Endothelial cell of umbilical vein (primary cell): ENCODE measurements around the gene RPP40. TPM values are rescaled to one million over a fixed set of nuclear protein-coding genes. Genes with fewer than 3 reads are reported as not detected.

Source experiments
- BruUV-seq: library from RNA; stranded (reverse); fragments of 400-500 nt; replicated peaks from 2 replicates; lab custom pipeline; 2021; lab: Mats Ljungman, UMichigan
- CTCF ChIA-PET: fragments of 300-600, 350-600 bp; sonication (Branson Sonifier 250); formaldehyde crosslinking; loops from one replicate; lab custom pipeline; 2021; ENCODE audit warnings: antibody characterized with exemption, inconsistent platforms; lab: Charles Lee
- POLR2A ChIA-PET: fragments of 300-600, 350-600 bp; sonication (Branson Sonifier 250); formaldehyde crosslinking; loops from one replicate; lab custom pipeline; 2021; ENCODE audit warnings: antibody characterized with exemption, inconsistent platforms; lab: Charles Lee
- DNase-seq: peaks from one replicate; pipeline ENCODE4 v3.0.0-alpha.2; 2011; ENCODE audit warnings: low read depth, low spot score
- FAIRE-seq: peaks from 2 replicates; lab custom pipeline; 2011; peaks lifted over from hg19 to GRCh38; lab: Jason Lieb, UNC
- H2AFZ ChIP-seq: 2 replicates; pipeline ENCODE4 v1.6.0; 2012; ENCODE audit warnings: low read depth, low read length, control low read depth, inconsistent platforms
- H3K27ac ChIP-seq: 2 replicates; pipeline ENCODE4 v1.5.1; 2011; ENCODE audit warnings: low read depth, mild to moderate bottlenecking, control low read depth, low read length, moderate library complexity; ENCODE audit not compliant: insufficient read depth
- H3K27me3 ChIP-seq, 2 experiments: 2 replicates each; pipeline versions ENCODE4 v1.6.0 to v1.6.1; 2011; ENCODE audit warnings: low read length in 2 of 2, mixed read lengths in 1 of 2; ENCODE audit not compliant: control insufficient read depth in 2 of 2, insufficient read depth in 2 of 2
- H3K36me3 ChIP-seq, 2 experiments: 2 replicates in 1 of 2; 3 replicates in 1 of 2; pipeline ENCODE4 v1.5.1; 2011; ENCODE audit warnings: low read length in 2 of 2, mild to moderate bottlenecking in 1 of 2, moderate library complexity in 1 of 2; ENCODE audit not compliant: control insufficient read depth in 2 of 2, insufficient read depth in 2 of 2; ENCODE audit errors: extremely low read depth in 1 of 2
- H3K4me1 ChIP-seq: 3 replicates; pipeline ENCODE4 v1.5.1; 2011; ENCODE audit warnings: mild to moderate bottlenecking, low read length; ENCODE audit not compliant: control insufficient read depth, insufficient read depth; ENCODE audit errors: extremely low read depth
- H3K4me2 ChIP-seq: 2 replicates; pipeline ENCODE4 v1.6.1; 2011; ENCODE audit warnings: low read length, control low read depth, mixed read lengths; ENCODE audit not compliant: insufficient read depth
- H3K4me3 ChIP-seq, 3 experiments: fragments of 200-600 bp in 1 of 3; sonication (generic), shearing (Covaris generic) in 1 of 3; replicated peaks in 1 of 3; 2 replicates each; pipeline ENCODE4 v1.5.1; 2011 to 2016; ENCODE audit warnings: control low read depth in 3 of 3, low read length in 3 of 3, mild to moderate bottlenecking in 2 of 3, inconsistent platforms in 1 of 3, low read depth in 1 of 3, moderate library complexity in 1 of 3; ENCODE audit not compliant: insufficient read depth in 1 of 3
- H3K79me2 ChIP-seq: 2 replicates; pipeline ENCODE4 v1.6.0; 2012; ENCODE audit warnings: low read length, inconsistent platforms; ENCODE audit not compliant: control insufficient read depth, insufficient read depth
- H3K9ac ChIP-seq: replicated peaks from 2 replicates; pipeline ENCODE3; 2011; ENCODE audit warnings: low read length, control low read depth; ENCODE audit not compliant: insufficient read depth; ENCODE audit errors: extremely low read depth
- H3K9me1 ChIP-seq: replicated peaks from 3 replicates; pipeline ENCODE4 v1.6.0; 2011; ENCODE audit warnings: mild to moderate bottlenecking, low read length; ENCODE audit not compliant: control insufficient read depth, insufficient read depth; ENCODE audit errors: extremely low read depth
- H3K9me3 ChIP-seq: replicated peaks from 2 replicates; pipeline ENCODE4 v1.5.1; 2012; ENCODE audit warnings: low read length, inconsistent platforms; ENCODE audit not compliant: control insufficient read depth, insufficient read depth
- H4K20me1 ChIP-seq: replicated peaks from 2 replicates; pipeline ENCODE3; 2011; ENCODE audit warnings: mild to moderate bottlenecking, low read length; ENCODE audit not compliant: control insufficient read depth, insufficient read depth; ENCODE audit errors: extremely low read depth
- EZH2 ChIP-seq: IDR thresholded peaks from 2 replicates; pipeline ENCODE4 v1.6.1; 2012; ENCODE audit warnings: borderline replicate concordance, low read depth, mild to moderate bottlenecking, moderate library complexity, low read length, inconsistent platforms; ENCODE audit not compliant: severe bottlenecking
- FOS ChIP-seq: IDR thresholded peaks from 2 replicates; pipeline ENCODE4 v1.6.1; 2011; ENCODE audit warnings: mild to moderate bottlenecking, low read length, moderate library complexity, borderline replicate concordance; ENCODE audit not compliant: insufficient read depth
- GATA2 ChIP-seq: IDR thresholded peaks from 2 replicates; pipeline ENCODE4 v1.7.0; 2011; ENCODE audit warnings: low read depth, mild to moderate bottlenecking, moderate library complexity, mixed read lengths, low read length; ENCODE audit not compliant: insufficient read length, insufficient read depth
- dilution Hi-C: fragments of 300-500 bp; cut with MboI; formaldehyde crosslinking; loops from one replicate; pipeline ENCODE4 v1.15.0; 2019; ENCODE audit warnings: low sequenced_read_pairs; ENCODE audit not compliant: extremely low pct_ligation_motif_present
- intact Hi-C: fragments of 100-400 bp; cut with micrococcal nuclease; formaldehyde crosslinking; loops from one replicate; pipeline ENCODE4 v1.10.0; 2022
- polyA plus RNA-seq, 4 experiments: library from polyadenylated mRNA; depleted of rRNA in 3 of 4; stranded (reverse) in 3 of 4; unstranded in 1 of 4; fragments of >200 nt; gene quantifications; 2 replicates each; pipeline versions ENCODE4 v1.2.1 to v1.2.3, GENCODE V29; 2011 to 2012; ENCODE audit warnings: missing spikeins in 1 of 4
- total RNA-seq: library from RNA; stranded (reverse); gene quantifications from 2 replicates; pipeline ENCODE4 v1.2.3, GENCODE V29; 2021

RPP40 gene
- total and polyA plus RNA-seq, 2 donors (not counting 3 experiments of a cell fraction or from before 2014, with no cell fraction given), result 10.2 to 15.3 TPM

DNA sequence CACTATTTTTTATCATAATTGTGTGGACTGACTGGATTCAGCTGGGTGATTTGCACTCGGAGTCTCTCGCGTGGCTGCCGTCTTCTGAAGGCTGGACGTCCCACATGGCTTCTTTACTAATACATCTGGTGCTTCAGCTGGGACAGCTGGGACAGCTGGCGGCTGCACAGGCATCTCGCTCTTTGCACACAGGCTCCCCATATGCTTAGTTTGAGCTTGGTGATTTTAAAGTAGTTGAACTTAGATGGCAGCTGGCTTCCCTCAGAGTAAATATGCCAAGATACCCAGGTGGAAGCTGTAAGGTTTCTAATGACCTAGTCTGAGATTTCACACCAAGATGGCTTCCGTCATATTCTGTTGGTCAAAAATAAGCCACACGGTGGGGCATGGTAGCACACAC is 42.6 kb upstream of the RPP40 start:
- ChIA-PET CTCF (interaction anchor here (2.5 kb wide), 1 partner anchor 11 kb away, joined by 10 read pairs; no protein-coding TSS in a partner anchor), POLR2A (no interaction called here)
- DNase-seq, result no peak
- H3K4me2 ChIP-seq, result no peak overlapping the region
- no TSS peak for BruUV-seq
- dilution Hi-C loops, result no loop called here
- H3K9me1 ChIP-seq, result no peaks in the 10 kb centered on the region
- no peak for FAIRE-seq
- no peaks in the 10 kb centered on the region for H3K79me2 ChIP-seq
- no peak overlapping the region for H3K9ac ChIP-seq
- no peaks in the 10 kb centered on the region for H3K9me3 ChIP-seq
- H3K27me3 ChIP-seq, result no peaks in the 10 kb centered on the region
- H4K20me1 ChIP-seq, result no peaks in the 10 kb centered on the region
- H3K4me1 ChIP-seq, result no peaks in the 10 kb centered on the region
- H3K27ac ChIP-seq, result no peak overlapping the region
- H3K4me3 ChIP-seq, result no peak overlapping the region
- H2AFZ ChIP-seq, result no peak overlapping the region
- intact Hi-C loops, result no loop called here
- H3K36me3 ChIP-seq, result no peaks in the 10 kb centered on the region
- TF ChIP-seq EZH2 (no peak), FOS (no peak)

DNA sequence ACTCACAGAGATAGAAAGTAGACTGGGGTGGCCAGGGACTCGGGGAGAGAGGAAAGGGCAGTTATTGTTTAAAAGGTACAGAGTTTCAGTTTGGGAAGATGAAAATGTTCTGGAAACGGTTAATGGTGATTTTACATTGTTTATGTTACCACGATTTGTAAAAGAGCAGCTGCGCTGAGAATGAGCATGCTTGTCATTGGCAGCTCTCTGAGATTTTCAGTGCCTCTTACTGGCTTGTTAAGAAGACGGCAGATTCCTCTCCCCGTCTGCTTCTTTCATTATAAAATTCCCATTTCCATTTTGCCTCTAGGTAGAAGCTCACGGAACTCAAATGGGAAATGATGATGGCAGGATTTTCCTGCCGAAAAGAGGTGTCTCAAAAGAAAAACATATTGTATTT is 41.6 kb upstream of the RPP40 start:
- no peak for FAIRE-seq
- Histone ChIP-seq H3K9me3 (no peaks in the 10 kb centered on the region), H3K9me1 (no peaks in the 10 kb centered on the region), H4K20me1 (no peaks in the 10 kb centered on the region), H3K4me3 (no peak overlapping the region), H2AFZ (no peak overlapping the region), H3K4me2 (no peak overlapping the region), H3K27ac (no peak overlapping the region), H3K36me3 (no peaks in the 10 kb centered on the region), H3K4me1 (no peaks in the 10 kb centered on the region), H3K79me2 (no peaks in the 10 kb centered on the region), H3K9ac (no peak overlapping the region), H3K27me3 (no peaks in the 10 kb centered on the region)
- intact Hi-C loops, result no loop called here
- CTCF ChIA-PET, result interaction anchor here (2.5 kb wide), 1 partner anchor 12 kb away, joined by 10 read pairs; no protein-coding TSS in a partner anchor
- TF ChIP-seq FOS, result no peak
- TF ChIP-seq GATA2, result no peak
- no peak for TF ChIP-seq EZH2
- no TSS peak for BruUV-seq
- no peak for DNase-seq
- POLR2A ChIA-PET, result no interaction called here
- dilution Hi-C loops, result no loop called here
